A673 (cell line): ENCODE measurements around the gene MAP3K8.

Experiments used
- CTCF ChIP-seq: fragments of 300-800, 200-600 bp; sonication (generic); conservative IDR thresholded peaks from 2 replicates; pipeline ENCODE4 v1.5.1; 2017; ENCODE audit warnings: low read depth, mild to moderate bottlenecking, antibody characterized with exemption, low read length, moderate library complexity, mixed read lengths
- EZH2 ChIP-seq: fragments of 200-600 bp; sonication (generic); IDR thresholded peaks from 2 replicates; pipeline ENCODE4 v1.6.1; 2017; ENCODE audit warnings: borderline replicate concordance, low read depth, mild to moderate bottlenecking, mixed read lengths, antibody characterized with exemption, low read length; ENCODE audit not compliant: poor library complexity, severe bottlenecking

GRCh38 chr10:30417301-30417700 lies 16.7 kb upstream of the MAP3K8 start:
- TF ChIP-seq EZH2 (no peak), CTCF (no peak)
